HCT116 (cell line): ENCODE results near the gene DYRK1B. TPM values are rescaled to one million over a fixed set of nuclear protein-coding genes. Genes with fewer than 3 reads are reported as not detected.

Source experiments
- ATAC-seq: fragments of 200-7000 bp; cut with Tn5 transposase; 2 replicates; pipeline ENCODE4 v1.9.1; 2020; ENCODE audit warnings: mild to moderate bottlenecking, moderate library complexity
- BruUV-seq: library from RNA; stranded (reverse); fragments of 400-500 nt; replicated peaks from 2 replicates; lab custom pipeline; 2021; lab: Mats Ljungman, UMichigan
- CTCF ChIA-PET: fragments of 300-600 bp; sonication (Branson Sonifier 250); formaldehyde crosslinking; loops from one replicate; lab custom pipeline; 2021; ENCODE audit warnings: antibody characterized with exemption; lab: Charles Lee
- POLR2A ChIA-PET: fragments of 300-600, 350-600 bp; sonication (Branson Sonifier 250); formaldehyde crosslinking; loops from one replicate; lab custom pipeline; 2021; ENCODE audit warnings: antibody characterized with exemption; lab: Charles Lee
- RAD21 ChIA-PET, 2 experiments: fragments of 300-600 bp; sonication (Branson Sonifier 250); formaldehyde crosslinking; loops; one replicate each; lab custom pipeline; 2023; ENCODE audit warnings: low total read pairs in 2 of 2; ENCODE audit not compliant: uncharacterized antibody in 2 of 2, unreplicated experiment in 2 of 2, low non-redundant PET in 1 of 2; lab: Charles Lee
- DNase-seq: peaks from one replicate; pipeline ENCODE4 v3.0.0-alpha.2; 2010; ENCODE audit warnings: low read depth, low spot score
- H2AFZ ChIP-seq: fragments of 200-600 bp; shearing (Covaris generic), sonication (generic); 2 replicates; pipeline ENCODE4 v1.6.1; 2017; ENCODE audit warnings: low read depth, mixed run types, mixed read lengths, antibody characterized with exemption, low read length; ENCODE audit not compliant: poor library complexity, severe bottlenecking
- H3K27ac ChIP-seq: 2 replicates; pipeline ENCODE4 v1.5.1; 2012; ENCODE audit warnings: low read depth, low read length
- H3K27me3 ChIP-seq: fragments of 200-600 bp; sonication (generic); 2 replicates; pipeline ENCODE4 v1.6.1; 2016; ENCODE audit warnings: mixed run types, low read length, mixed read lengths; ENCODE audit not compliant: insufficient read depth
- H3K36me3 ChIP-seq, 2 experiments: fragments of 200-500 bp in 1 of 2; fragments of 200-600 bp in 1 of 2; sonication (Bioruptor generic) in 1 of 2; sonication (generic) in 1 of 2; 2 replicates each; pipeline versions ENCODE4 v1.5.1 to v1.6.1; 2014 to 2016; ENCODE audit warnings: low read length in 2 of 2, inconsistent platforms in 1 of 2, mixed read lengths in 1 of 2, mixed run types in 1 of 2; ENCODE audit not compliant: insufficient read depth in 2 of 2, control insufficient read depth in 1 of 2
- H3K4me1 ChIP-seq, 2 experiments: fragments of 200-600 bp in 1 of 2; sonication (generic) in 1 of 2; 2 replicates each; pipeline versions ENCODE4 v1.5.1 to v1.6.1; 2012 to 2017; ENCODE audit warnings: low read length in 2 of 2, inconsistent platforms in 1 of 2, mild to moderate bottlenecking in 1 of 2, mixed read lengths in 1 of 2, mixed run types in 1 of 2, moderate library complexity in 1 of 2; ENCODE audit not compliant: insufficient read depth in 2 of 2, control insufficient read depth in 1 of 2
- H3K4me2 ChIP-seq: fragments of 200-600 bp; sonication (generic); 2 replicates; pipeline ENCODE4 v1.6.1; 2017; ENCODE audit warnings: mixed run types, low read length, mixed read lengths
- H3K4me3 ChIP-seq, 2 experiments: fragments of 200-600 bp in 1 of 2; sonication (generic) in 1 of 2; replicated peaks in 1 of 2; 2 replicates each; pipeline ENCODE4 v1.5.1; 2011 to 2016; ENCODE audit warnings: low read length in 2 of 2, control low read depth in 1 of 2, low read depth in 1 of 2, mild to moderate bottlenecking in 1 of 2, mixed read lengths in 1 of 2, mixed run types in 1 of 2
- H3K79me2 ChIP-seq: fragments of 200-600 bp; sonication (generic); 2 replicates; pipeline ENCODE4 v1.6.1; 2017; ENCODE audit warnings: mild to moderate bottlenecking, mixed run types, low read length, moderate library complexity, mixed read lengths; ENCODE audit not compliant: insufficient read depth
- H3K9ac ChIP-seq: fragments of 200-600 bp; sonication (generic); 2 replicates; pipeline ENCODE4 v1.6.1; 2016; ENCODE audit warnings: low read length, mixed read lengths
- H3K9me2 ChIP-seq: fragments of 200-600 bp; sonication (generic), shearing (Covaris generic); 2 replicates; pipeline ENCODE4 v1.6.1; 2017; ENCODE audit warnings: mixed run types, mild to moderate bottlenecking, moderate library complexity; ENCODE audit not compliant: insufficient read depth
- H3K9me3 ChIP-seq, 2 experiments: fragments of 200-500 bp in 1 of 2; fragments of 200-600 bp in 1 of 2; sonication (Bioruptor generic) in 1 of 2; sonication (generic) in 1 of 2; 2 replicates each; pipeline ENCODE4 v1.6.1; 2014 to 2017; ENCODE audit warnings: low read length in 2 of 2, mixed read lengths in 2 of 2, inconsistent platforms in 1 of 2, low read depth in 1 of 2, mild to moderate bottlenecking in 1 of 2, mixed run types in 1 of 2, moderate library complexity in 1 of 2; ENCODE audit not compliant: control insufficient read depth in 1 of 2, insufficient read depth in 1 of 2
- H4K20me1 ChIP-seq: fragments of 200-600 bp; sonication (generic), shearing (Covaris generic); 2 replicates; pipeline ENCODE4 v1.6.1; 2017; ENCODE audit warnings: mixed run types, mild to moderate bottlenecking, moderate library complexity; ENCODE audit not compliant: insufficient read depth
- CBX3 ChIP-seq: IDR thresholded peaks from 2 replicates; pipeline ENCODE4 v1.6.1; 2012; ENCODE audit warnings: low read depth
- EZH2phosphoT487 ChIP-seq: fragments of 200-600 bp; IDR thresholded peaks from 2 replicates; pipeline ENCODE4 v1.6.1; 2018; ENCODE audit warnings: antibody characterized with exemption, borderline replicate concordance
- SIN3A ChIP-seq: IDR thresholded peaks from 2 replicates; pipeline ENCODE4 v1.6.1; 2012; ENCODE audit warnings: low read depth
- SRF ChIP-seq: IDR thresholded peaks from 2 replicates; pipeline ENCODE4 v1.6.1; 2012; ENCODE audit warnings: low read depth
- intact Hi-C: fragments of 100-400 bp; cut with micrococcal nuclease; formaldehyde crosslinking; loops from 2 replicates; pipeline ENCODE4 v1.10.0; 2022
- total RNA-seq: library from RNA; stranded (reverse); gene quantifications from one replicate; pipeline ENCODE4 v1.2.1, GENCODE V29; 2021; ENCODE audit not compliant: unreplicated experiment
- TF ChIP-seq, protein P1 (sequence below), 3 experiments: fragments of 200-600 bp in 1 of 3; sonication (generic) in 1 of 3; IDR thresholded peaks in 2 of 3; conservative IDR thresholded peaks in 1 of 3; 2 replicates each; pipeline ENCODE4 v1.5.1; 2012 to 2017; ENCODE audit warnings: low read depth in 2 of 3, low read length in 2 of 3, antibody characterized with exemption in 1 of 3, borderline replicate concordance in 1 of 3, control low read depth in 1 of 3, mild to moderate bottlenecking in 1 of 3, mixed read lengths in 1 of 3, mixed run types in 1 of 3, moderate library complexity in 1 of 3; ENCODE audit not compliant: insufficient read depth in 1 of 3
- TF ChIP-seq, protein P2 (sequence below): IDR thresholded peaks from 2 replicates; pipeline ENCODE4 v1.6.1; 2011; ENCODE audit warnings: mild to moderate bottlenecking, low read length, moderate library complexity; ENCODE audit not compliant: insufficient replicate concordance; ENCODE audit errors: extremely low read depth
- TF ChIP-seq, protein P3 (sequence below): IDR thresholded peaks from 2 replicates; pipeline ENCODE4 v1.6.1; 2012; ENCODE audit warnings: low read depth

The DYRK1B gene
- total RNA-seq, 1 experiment from 2014 or later: 7.3 TPM

DNA sequence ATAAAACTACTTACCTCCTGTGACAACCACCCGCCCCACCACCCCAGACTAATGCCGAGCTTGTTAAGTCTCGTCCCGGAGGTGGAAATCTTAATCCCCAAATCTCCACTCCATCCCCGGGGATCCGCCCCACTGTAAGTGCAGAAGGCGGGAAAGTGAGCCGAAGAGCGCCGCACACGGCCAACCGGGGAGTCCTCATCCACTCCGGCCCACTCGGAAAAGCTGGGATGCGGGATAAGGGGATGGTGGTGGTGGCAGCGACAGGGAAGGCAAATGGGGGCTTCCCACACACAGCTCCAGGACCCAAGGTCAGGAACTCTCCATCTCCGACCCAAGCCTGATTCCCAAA, 11.6 kb upstream of the DYRK1B start:
- Histone ChIP-seq H3K27me3 (no peaks in the 10 kb centered on the region), H3K4me1 (peaks cover 28 to 39% of the 10 kb centered on the region in 2 experiments), H3K36me3 (peaks cover 0 to under 1% of the 10 kb centered on the region in 2 experiments; a peak in 1 of 4 replicates), H3K79me2 (peaks cover 57% of the 10 kb centered on the region), H3K9ac (peak overlapping the region; percentile 100), H4K20me1 (peaks cover 24% of the 10 kb centered on the region; the same call in 1 of the 2 replicates), H3K4me3 (peak overlapping the region; percentile 94 to 97), H3K4me2 (peak overlapping the region; percentile 90), H3K9me3 (no peaks in the 10 kb centered on the region), H2AFZ (no peak overlapping the region), H3K27ac (peak overlapping the region; percentile 73), H3K9me2 (no peaks in the 10 kb centered on the region)
- ChIA-PET CTCF (interaction anchor here (0.9 to 2.1 kb wide), 2 partner anchors 51 to 125 kb away, joined by 3 to 7 read pairs; partner anchors contain the start of gene PSMC4), POLR2A (interaction anchor here (1.2 kb wide), 1 partner anchor 9 kb away, joined by 5 read pairs; no protein-coding TSS in a partner anchor), RAD21 (no interaction called here)
- intact Hi-C loops: no loop called here
- DNase-seq (no peak), ATAC-seq (peak; percentile 48)
- TF ChIP-seq, protein P1, sequence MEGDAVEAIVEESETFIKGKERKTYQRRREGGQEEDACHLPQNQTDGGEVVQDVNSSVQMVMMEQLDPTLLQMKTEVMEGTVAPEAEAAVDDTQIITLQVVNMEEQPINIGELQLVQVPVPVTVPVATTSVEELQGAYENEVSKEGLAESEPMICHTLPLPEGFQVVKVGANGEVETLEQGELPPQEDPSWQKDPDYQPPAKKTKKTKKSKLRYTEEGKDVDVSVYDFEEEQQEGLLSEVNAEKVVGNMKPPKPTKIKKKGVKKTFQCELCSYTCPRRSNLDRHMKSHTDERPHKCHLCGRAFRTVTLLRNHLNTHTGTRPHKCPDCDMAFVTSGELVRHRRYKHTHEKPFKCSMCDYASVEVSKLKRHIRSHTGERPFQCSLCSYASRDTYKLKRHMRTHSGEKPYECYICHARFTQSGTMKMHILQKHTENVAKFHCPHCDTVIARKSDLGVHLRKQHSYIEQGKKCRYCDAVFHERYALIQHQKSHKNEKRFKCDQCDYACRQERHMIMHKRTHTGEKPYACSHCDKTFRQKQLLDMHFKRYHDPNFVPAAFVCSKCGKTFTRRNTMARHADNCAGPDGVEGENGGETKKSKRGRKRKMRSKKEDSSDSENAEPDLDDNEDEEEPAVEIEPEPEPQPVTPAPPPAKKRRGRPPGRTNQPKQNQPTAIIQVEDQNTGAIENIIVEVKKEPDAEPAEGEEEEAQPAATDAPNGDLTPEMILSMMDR (IDR thresholded peaks at IDR 0.05 in 2 of 3, conservative IDR thresholded peaks at IDR 0.05 in 1 of 3; ENCODE audit: borderline replicate concordance in 1 of 3, insufficient read depth in 1 of 3, low read depth in 2 of 3, low read length in 2 of 3): peak in 1 of 3 experiments; percentile 15; a peak in 1 of 6 replicates
- TF ChIP-seq CBX3: no peak
- no peak for TF ChIP-seq EZH2phosphoT487
- TF ChIP-seq SRF: no peak
- TF ChIP-seq, protein P2, sequence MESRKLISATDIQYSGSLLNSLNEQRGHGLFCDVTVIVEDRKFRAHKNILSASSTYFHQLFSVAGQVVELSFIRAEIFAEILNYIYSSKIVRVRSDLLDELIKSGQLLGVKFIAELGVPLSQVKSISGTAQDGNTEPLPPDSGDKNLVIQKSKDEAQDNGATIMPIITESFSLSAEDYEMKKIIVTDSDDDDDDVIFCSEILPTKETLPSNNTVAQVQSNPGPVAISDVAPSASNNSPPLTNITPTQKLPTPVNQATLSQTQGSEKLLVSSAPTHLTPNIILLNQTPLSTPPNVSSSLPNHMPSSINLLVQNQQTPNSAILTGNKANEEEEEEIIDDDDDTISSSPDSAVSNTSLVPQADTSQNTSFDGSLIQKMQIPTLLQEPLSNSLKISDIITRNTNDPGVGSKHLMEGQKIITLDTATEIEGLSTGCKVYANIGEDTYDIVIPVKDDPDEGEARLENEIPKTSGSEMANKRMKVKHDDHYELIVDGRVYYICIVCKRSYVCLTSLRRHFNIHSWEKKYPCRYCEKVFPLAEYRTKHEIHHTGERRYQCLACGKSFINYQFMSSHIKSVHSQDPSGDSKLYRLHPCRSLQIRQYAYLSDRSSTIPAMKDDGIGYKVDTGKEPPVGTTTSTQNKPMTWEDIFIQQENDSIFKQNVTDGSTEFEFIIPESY: no peak
- TF ChIP-seq, protein P3, sequence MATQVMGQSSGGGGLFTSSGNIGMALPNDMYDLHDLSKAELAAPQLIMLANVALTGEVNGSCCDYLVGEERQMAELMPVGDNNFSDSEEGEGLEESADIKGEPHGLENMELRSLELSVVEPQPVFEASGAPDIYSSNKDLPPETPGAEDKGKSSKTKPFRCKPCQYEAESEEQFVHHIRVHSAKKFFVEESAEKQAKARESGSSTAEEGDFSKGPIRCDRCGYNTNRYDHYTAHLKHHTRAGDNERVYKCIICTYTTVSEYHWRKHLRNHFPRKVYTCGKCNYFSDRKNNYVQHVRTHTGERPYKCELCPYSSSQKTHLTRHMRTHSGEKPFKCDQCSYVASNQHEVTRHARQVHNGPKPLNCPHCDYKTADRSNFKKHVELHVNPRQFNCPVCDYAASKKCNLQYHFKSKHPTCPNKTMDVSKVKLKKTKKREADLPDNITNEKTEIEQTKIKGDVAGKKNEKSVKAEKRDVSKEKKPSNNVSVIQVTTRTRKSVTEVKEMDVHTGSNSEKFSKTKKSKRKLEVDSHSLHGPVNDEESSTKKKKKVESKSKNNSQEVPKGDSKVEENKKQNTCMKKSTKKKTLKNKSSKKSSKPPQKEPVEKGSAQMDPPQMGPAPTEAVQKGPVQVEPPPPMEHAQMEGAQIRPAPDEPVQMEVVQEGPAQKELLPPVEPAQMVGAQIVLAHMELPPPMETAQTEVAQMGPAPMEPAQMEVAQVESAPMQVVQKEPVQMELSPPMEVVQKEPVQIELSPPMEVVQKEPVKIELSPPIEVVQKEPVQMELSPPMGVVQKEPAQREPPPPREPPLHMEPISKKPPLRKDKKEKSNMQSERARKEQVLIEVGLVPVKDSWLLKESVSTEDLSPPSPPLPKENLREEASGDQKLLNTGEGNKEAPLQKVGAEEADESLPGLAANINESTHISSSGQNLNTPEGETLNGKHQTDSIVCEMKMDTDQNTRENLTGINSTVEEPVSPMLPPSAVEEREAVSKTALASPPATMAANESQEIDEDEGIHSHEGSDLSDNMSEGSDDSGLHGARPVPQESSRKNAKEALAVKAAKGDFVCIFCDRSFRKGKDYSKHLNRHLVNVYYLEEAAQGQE: no peak
- TF ChIP-seq SIN3A: no peak
- TSS peak; percentile 70 for BruUV-seq
